Body of pancreas (tissue), 4 donors: ENCODE data around the gene AHI1. TPM values are rescaled to one million over a fixed set of nuclear protein-coding genes. Genes with fewer than 3 reads are reported as not detected.

Experiments used
- ATAC-seq: fragments of 150-250 bp; one replicate; pipeline ENCODE4 v1.9.1; 2016
- DNase-seq, 4 donors: peaks; one replicate each; pipeline ENCODE4 v3.0.0-alpha.2; 2019
- H3K27ac ChIP-seq, 4 donors: fragments of 200-600 bp; sonication (generic); 1 replicate in 3 of 4; 2 replicates in 1 of 4; pipeline versions ENCODE4 v1.5.1 to v1.6.1; 2016 to 2019; ENCODE audit warnings: mild to moderate bottlenecking in 1 of 4, mixed read lengths in 1 of 4, moderate library complexity in 1 of 4
- H3K27me3 ChIP-seq, 2 donors: fragments of 200-600 bp; sonication (generic); one replicate each; pipeline ENCODE4 v1.6.0; 2016; ENCODE audit warnings: mild to moderate bottlenecking in 1 of 2
- H3K36me3 ChIP-seq, 2 donors: fragments of 200-600 bp; sonication (generic); replicated peaks in 1 of 2; 2 replicates each; pipeline ENCODE4 v1.5.1; 2016; ENCODE audit warnings: low read depth in 2 of 2; ENCODE audit not compliant: insufficient read depth in 1 of 2
- H3K4me1 ChIP-seq: fragments of 200-600 bp; sonication (generic); one replicate; pipeline ENCODE4 v1.6.0; 2016
- H3K4me3 ChIP-seq, 2 donors: fragments of 200-600 bp; sonication (generic); 1 replicate in 1 of 2; 2 replicates in 1 of 2; pipeline ENCODE4 v1.5.1; 2016 to 2019
- H3K9me3 ChIP-seq, 3 donors: fragments of 200-600 bp; sonication (generic); 1 replicate in 2 of 3; 2 replicates in 1 of 3; pipeline ENCODE4 v1.5.1; 2016
- POLR2A ChIP-seq, 3 donors: fragments of 450-650 bp; IDR thresholded peaks; one replicate each; pipeline ENCODE4 v1.6.1; 2016; ENCODE audit warnings: antibody characterized with exemption in 3 of 3, mild to moderate bottlenecking in 2 of 3
- WGBS, 2 donors: methylation state at CpG; one replicate each; pipeline ENCODE4 v1.1.5; 2017; 5-methylcytosine and 5-hydroxymethylcytosine counted together
- intact Hi-C: fragments of 100-400 bp; cut with DNase I; formaldehyde crosslinking; loops from one replicate; pipeline ENCODE4 v1.15.1; 2023
- total RNA-seq, 2 donors: library from RNA; depleted of rRNA; stranded (reverse); fragments of >200 nt; gene quantifications; one replicate each; pipeline ENCODE4 v1.1.0, GENCODE V29; 2016
- TF ChIP-seq, protein P1 (sequence below), 7 experiments: fragments of 450-650 bp in 4 of 7; fragments of 200-600 bp in 3 of 7; sonication (generic) in 3 of 7; IDR thresholded peaks; one replicate each; pipeline ENCODE4 v1.5.1; 2016 to 2019; ENCODE audit warnings: antibody characterized with exemption in 7 of 7

The AHI1 gene
- total RNA-seq, 2 donors from 2014 or later: 20.2 to 107 TPM

- DNase-seq: no peak
- H3K36me3 ChIP-seq: peaks cover 0 to 4% of the 10 kb centered on the region in 2 donors
- no peak overlapping the region for H3K27ac ChIP-seq
Measured at GRCh38 chr6:135411849-135412248, 85.7 kb downstream of the AHI1 start.

GRCh38 chr6:135411339-135411738 is 86.2 kb downstream of the AHI1 start:
- ATAC-seq (no peak), DNase-seq (no peak)
- Histone ChIP-seq H3K27me3 (no peaks in the 10 kb centered on the region), H3K27ac (no peak overlapping the region), H3K4me3 (no peak overlapping the region), H3K4me1 (no peaks in the 10 kb centered on the region), H3K9me3 (no peaks in the 10 kb centered on the region), H3K36me3 (peaks cover 0 to 6% of the 10 kb centered on the region in 2 donors)
- intact Hi-C loops: no loop called here
- 70 to 77% methylated on average over 2 of the region's 2 CpGs for WGBS, 2 donors
- TF ChIP-seq, protein P1, sequence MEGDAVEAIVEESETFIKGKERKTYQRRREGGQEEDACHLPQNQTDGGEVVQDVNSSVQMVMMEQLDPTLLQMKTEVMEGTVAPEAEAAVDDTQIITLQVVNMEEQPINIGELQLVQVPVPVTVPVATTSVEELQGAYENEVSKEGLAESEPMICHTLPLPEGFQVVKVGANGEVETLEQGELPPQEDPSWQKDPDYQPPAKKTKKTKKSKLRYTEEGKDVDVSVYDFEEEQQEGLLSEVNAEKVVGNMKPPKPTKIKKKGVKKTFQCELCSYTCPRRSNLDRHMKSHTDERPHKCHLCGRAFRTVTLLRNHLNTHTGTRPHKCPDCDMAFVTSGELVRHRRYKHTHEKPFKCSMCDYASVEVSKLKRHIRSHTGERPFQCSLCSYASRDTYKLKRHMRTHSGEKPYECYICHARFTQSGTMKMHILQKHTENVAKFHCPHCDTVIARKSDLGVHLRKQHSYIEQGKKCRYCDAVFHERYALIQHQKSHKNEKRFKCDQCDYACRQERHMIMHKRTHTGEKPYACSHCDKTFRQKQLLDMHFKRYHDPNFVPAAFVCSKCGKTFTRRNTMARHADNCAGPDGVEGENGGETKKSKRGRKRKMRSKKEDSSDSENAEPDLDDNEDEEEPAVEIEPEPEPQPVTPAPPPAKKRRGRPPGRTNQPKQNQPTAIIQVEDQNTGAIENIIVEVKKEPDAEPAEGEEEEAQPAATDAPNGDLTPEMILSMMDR (IDR thresholded peaks at IDR 0.05): no peak
- no peak for TF ChIP-seq POLR2A (IDR thresholded peaks at IDR 0.05)

More at GRCh38 chr6:135411849-135412248, 85.7 kb downstream of the AHI1 start:
- H3K9me3 ChIP-seq: no peaks in the 10 kb centered on the region
- H3K4me3 ChIP-seq: no peak overlapping the region
- TF ChIP-seq POLR2A (IDR thresholded peaks at IDR 0.05): no peak
- TF ChIP-seq, protein P1 (IDR thresholded peaks at IDR 0.05): no peak
- H3K4me1 ChIP-seq: no peaks in the 10 kb centered on the region
- no peaks in the 10 kb centered on the region for H3K27me3 ChIP-seq
- ATAC-seq: no peak
- intact Hi-C loops: no loop called here
- 91 to 93% methylated on average over 2 of the region's 2 CpGs for WGBS, 2 donors

DNA sequence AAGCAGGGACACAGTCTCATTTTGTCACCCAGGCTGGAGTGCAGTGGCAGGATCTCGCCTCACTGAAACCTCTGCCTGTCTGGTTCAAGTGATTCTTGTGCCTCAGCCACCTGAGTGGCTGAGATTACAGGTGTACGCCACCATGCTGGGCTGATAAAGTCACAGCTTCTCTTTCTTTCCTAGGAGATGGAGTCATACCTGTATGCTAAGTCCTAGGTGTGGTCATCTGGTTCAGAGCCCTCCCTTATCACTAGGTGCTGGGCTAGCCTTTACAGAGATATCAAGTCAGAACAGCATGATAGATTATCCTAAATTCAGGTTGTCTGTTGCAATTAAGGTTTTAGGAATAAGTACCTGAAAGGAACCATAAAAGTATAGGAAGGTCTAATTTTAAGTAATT is 86.7 kb downstream of the AHI1 start:
- intact Hi-C loops: no loop called here
- Histone ChIP-seq H3K9me3 (no peaks in the 10 kb centered on the region), H3K36me3 (peaks cover 0 to 6% of the 10 kb centered on the region in 2 donors), H3K27ac (no peak overlapping the region), H3K4me1 (no peaks in the 10 kb centered on the region), H3K4me3 (no peak overlapping the region), H3K27me3 (no peaks in the 10 kb centered on the region)
- 93 to 100% methylated on average over 2 of the region's 2 CpGs for WGBS, 2 donors
- no peak for ATAC-seq
- no peak for DNase-seq
- TF ChIP-seq POLR2A (IDR thresholded peaks at IDR 0.05): no peak
- TF ChIP-seq, protein P1 (IDR thresholded peaks at IDR 0.05): no peak

GRCh38 chr6:135403584-135403983 is 94.0 kb downstream of the AHI1 start:
- intact Hi-C loops: no loop called here
- H3K9me3 ChIP-seq: no peaks in the 10 kb centered on the region
- peaks cover 0 to 2% of the 10 kb centered on the region in 2 donors for H3K36me3 ChIP-seq
- H3K4me1 ChIP-seq: no peaks in the 10 kb centered on the region
- TF ChIP-seq POLR2A (IDR thresholded peaks at IDR 0.05): no peak
- TF ChIP-seq, protein P1 (IDR thresholded peaks at IDR 0.05): no peak
- no peak for ATAC-seq
- H3K27ac ChIP-seq: no peak overlapping the region
- H3K4me3 ChIP-seq: no peak overlapping the region
- DNase-seq: no peak
- no peaks in the 10 kb centered on the region for H3K27me3 ChIP-seq
- 67 to 80% methylated on average over 3 of the region's 3 CpGs for WGBS, 2 donors

DNA sequence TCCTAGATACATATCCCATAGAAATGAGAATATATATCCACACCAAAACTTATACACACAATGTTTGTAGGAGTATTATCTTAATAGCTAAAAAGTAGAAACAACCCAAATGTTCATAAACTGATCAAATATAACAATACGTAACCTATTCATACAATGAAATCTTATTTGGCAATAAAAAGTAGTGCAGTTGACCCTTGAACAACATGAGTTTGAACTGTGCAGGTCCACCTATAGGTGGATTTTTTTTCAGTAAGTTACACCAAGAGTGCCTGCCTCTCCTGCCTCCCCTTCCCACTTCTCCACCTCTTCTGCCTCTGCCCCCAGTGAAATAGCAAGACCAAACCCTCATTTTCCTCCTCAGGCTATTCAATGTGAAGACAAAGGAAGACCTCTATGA is 95.2 kb downstream of the AHI1 start:
- TF ChIP-seq, protein P1 (IDR thresholded peaks at IDR 0.05): no peak
- TF ChIP-seq POLR2A (IDR thresholded peaks at IDR 0.05): no peak
- Histone ChIP-seq H3K4me3 (no peak overlapping the region), H3K36me3 (peaks cover 0 to 2% of the 10 kb centered on the region in 2 donors), H3K4me1 (no peaks in the 10 kb centered on the region), H3K27me3 (no peaks in the 10 kb centered on the region), H3K9me3 (no peaks in the 10 kb centered on the region), H3K27ac (no peak overlapping the region)
- ATAC-seq (no peak), DNase-seq (no peak)
- intact Hi-C loops: no loop called here
- 83 to 91% methylated on average over 1 of the region's 1 CpG for WGBS, 2 donors
